Stimulated activated CD4-positive, alpha-beta T cell treated with anti-CD3 and anti-CD28 coated beads, Interleukin-2, amount 100 ng/mL, for 24 hours (primary cell): Measurements from ENCODE around the gene ZNG1F.
"Not testable (repeated sequence)": the region's sequence is repeated elsewhere in the genome, so short reads cannot be mapped to it uniquely, and the experiment has no call there.

Experiments
- DNase-seq, 2 donors: peaks; one replicate each; pipeline ENCODE4 v3.0.0-alpha.2; 2020

The ZNG1F gene

GRCh38 chr9:41189217-41189616, at the start of gene ZNG1F:
Gene ZNG1F, minus strand, starts transcription at chr9:41189317. Its CDS starts 59 bp downstream, at chr9:41189258.
- not testable (repeated sequence) for DNase-seq

DNA sequence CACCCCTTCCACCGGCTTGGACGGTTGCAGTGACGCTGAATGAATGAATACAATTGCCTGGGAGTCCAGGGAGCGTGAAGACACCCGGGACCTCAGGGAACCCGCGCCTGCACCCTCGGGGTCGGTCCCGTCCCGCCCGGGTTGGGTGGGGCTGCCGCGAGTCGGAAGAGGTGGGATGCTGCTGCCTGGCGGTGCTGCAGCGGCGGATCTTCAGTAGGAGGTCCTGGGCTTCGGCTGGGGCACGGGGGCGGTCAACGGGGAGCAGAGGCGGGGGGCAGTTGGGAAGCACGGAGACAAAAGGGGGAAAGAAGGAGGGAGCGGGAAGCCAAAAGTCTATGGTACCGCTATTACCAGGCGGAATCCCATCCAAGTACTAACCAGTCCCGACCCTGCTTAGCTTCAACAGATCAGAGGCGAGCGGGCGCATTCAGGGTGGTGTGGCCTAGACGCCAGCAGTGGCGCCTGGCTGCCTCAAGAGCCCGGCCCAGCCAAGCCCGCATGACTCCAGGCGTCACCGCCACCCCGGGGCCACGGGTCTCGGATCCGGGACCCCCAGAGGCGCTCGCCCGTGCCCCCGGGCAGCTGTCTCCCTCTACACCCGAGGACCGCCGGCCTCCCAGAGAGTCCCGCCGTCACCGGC, 48.1 kb upstream of the ZNG1F start:
- peak; percentile 30 to 60 for DNase-seq

DNA sequence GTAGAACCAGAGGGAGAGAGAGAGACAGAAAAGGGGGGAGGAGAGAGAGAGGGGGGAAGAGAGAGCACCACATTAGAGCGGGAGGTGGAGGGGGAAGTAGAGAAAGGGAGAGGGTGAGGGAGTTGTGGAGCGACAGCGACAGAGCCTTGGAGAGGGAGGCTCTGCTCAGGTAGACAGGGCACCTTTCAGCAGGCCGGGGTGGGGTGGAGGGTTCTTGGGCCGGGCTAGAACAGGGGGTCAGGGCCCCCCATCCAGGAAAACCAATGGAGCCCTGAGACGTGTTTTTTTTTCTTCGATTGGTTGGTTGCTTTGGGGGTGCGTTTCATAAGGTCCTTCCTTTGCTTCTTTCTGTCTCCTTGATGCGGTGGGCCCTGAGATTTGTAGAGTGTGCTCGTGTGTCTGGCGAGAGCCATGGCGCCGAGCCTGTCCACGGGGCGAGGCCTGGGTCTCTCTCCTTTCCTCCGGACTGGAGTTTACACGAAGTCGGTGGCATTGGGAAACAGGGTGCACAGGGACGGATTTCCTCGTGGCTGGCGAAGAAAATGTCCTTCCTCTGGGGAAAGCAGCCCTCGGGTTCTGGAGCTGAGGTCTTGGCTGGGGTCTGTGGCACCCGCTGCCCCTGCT, 47.5 kb upstream of the ZNG1F start:
- not testable (repeated sequence) for DNase-seq

DNA sequence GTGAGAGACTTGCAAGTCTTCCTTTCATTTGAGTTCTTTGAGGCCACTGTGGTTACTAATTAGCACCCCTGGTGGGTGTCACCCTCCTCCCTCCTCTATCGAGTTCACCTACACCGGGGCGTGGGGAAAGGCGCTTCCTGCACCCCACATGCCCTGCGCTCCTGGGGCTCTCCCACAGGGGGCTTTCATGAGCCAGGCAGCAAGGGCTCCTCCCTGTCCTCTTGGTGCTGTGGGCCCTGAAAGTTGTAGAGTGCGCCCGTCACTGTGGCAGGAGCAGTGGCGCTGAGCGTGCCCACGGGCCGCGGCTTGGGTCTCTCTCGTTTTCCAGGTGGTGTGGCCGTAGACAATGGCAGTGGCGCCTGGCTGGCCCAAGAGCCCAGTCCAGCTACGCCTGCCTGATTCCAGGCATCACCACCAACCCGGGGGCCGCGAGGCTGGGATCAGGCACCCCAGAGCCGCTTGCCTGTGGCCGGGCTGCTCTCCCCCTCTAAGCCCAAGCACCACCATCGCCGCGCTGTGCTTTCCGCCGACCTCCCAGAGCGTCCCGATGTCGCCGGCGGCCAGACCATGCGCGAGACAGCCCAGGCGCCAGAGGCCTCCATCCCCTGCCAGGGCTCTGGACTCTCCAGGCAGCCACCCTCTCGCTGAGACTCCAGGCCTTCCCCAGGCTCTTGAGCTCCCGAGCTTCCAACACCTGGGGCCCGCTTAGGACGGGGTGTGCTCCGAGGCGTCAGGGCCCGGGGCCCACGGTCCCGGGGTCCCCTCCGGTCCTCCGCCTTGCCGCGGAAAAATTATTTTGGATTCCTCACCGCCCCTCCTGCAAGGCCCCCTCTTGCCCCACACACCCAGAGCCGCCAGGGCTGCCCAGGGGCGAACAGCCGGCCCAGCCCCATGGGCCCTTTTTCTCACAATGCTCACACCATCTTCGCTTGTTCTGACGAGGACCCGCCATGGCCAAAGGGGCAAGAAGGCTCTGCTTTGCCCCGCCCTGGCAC, 46.0 kb upstream of the ZNG1F start:
- DNase-seq: peak; percentile 32 to 42

GRCh38 chr9:41234221-41234620, 45.1 kb upstream of the ZNG1F start:
- DNase-seq: not testable (repeated sequence)

DNA sequence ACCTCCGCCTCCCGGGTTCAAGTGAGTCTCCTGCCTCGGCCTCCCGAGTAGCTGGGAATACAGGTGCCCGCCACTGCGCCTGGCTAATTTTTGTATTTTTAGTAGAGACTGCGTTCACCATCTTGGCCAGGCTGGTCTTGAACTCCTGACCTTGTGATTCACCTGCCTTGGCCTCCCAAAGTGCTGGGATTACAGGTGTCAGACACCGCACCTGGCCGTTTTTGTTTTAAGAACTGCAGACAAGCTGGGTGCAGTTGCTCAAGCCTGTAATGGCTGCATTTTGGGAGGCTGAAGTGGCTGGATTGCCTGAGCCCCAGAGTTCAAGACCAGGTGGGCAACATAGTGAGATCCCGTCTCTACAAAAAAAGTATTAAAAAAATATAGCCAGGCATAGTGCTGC, 43.2 kb upstream of the ZNG1F start:
- DNase-seq: not testable (repeated sequence)

GRCh38 chr9:41230418-41230817, 41.3 kb upstream of the ZNG1F start:
- DNase-seq: not testable (repeated sequence)

DNA sequence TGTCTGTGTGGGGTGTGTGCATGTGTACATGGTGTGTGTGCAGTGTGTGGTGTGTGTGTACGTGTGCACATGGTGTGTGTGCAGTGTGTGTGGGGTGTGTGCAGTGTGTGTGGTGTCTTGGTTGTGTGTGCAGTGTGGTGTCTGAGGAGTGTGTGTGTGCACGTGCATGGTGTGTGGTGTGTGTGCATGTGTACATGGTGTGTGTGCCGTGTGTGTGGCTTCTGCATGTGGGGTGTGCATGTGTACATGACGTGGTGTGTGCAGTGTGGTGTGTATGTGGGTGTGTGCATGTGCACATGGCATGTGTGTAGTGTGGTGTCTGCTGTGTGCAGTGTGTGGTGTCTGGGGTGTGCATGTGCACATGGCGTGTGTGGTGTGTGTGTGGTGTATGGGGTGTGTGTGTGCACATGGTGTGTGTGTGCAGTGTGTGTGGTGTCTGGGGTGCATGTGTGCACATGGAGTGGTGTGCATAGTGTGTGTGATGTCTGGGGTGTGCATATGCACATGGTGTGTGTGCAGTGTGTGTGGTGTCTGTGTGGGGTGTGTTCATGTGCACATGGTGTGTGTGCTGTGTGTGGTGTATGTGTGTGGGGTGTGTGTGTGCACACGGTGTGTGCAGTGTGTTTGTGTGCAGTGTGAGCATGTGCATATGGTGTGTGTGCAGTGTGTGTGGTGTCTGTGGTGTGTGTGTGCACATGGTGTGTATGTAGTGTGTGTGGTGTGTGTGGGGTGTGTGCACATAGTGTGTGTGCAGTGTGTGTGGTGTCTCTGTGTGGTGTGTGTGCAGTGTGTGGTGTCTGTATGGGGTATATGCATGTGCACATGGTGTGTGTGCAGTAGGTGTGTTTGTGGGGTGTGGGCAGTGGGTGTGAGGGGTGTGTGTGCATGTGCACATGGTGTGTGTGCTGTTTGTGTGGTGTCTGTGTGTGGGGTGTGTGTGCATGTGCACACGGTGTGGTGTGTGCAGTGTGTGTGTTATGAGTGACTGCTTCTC, 40.6 kb upstream of the ZNG1F start:
- peak in 1 of 2 donors; percentile 18 for DNase-seq

- not testable (repeated sequence) for DNase-seq
These were observed 30.7 kb upstream of the ZNG1F start for GRCh38 chr9:41219831-41220230.

DNA sequence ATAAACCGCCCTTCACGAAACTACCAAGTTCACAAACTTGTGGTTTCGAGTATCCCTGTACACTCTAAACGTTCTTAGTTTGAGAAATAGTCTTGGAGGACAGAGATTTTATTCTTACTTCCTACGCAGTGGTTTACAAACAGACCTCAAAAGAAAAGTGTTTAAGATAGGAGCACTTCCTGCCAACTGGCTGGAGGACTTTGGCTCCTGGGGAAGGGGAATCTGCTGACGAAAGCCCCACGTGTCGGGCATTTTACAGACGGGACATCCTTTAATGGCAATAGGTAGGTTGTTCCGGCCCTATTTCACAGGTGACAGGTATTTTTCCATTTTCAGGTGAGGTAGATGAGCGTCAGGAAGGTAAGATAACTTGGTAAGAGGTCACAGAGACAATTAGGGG, 678 bp downstream of the ZNG1F start:
- DNase-seq: not testable (repeated sequence)

DNA sequence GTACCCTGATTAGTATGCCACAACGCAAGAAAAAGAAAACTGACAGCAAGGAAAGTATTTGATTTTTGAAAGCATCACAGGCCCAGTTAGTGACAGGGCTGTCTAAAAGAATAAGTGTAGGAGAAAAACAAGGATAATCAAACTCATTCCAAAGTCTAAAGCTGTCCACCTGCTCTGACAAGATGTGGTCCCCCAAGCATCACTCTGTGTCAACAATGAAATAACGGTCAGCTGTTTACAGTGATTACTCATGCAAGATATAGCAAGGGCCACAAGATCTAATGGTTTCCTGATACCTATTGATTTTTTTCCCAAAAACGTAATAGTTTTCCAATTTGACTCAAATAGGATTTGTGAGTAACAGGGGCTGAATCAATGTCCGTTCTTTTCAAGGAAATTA, 14.1 kb downstream of the ZNG1F start:
- DNase-seq: not testable (repeated sequence)

DNA sequence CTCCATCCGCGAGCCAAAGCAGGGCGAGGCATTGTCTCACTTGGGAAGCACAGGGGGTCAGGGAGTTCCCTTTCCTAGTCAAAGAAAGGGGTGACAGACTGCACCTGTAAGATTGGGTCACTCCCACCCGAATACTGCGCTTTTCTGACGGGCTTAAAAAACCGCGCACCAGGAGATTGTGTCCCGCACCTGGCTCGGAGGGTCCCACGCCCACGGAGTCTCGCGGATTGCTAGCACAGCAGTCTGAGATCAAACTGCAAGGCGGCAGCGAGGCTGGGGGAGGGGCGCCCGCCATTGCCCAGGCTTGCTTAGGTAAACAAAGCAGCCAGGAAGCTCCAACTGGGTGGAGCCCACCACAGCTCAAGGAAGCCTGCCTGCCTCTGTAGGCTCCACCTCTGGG, 39.0 kb downstream of the ZNG1F start:
- DNase-seq: not testable (repeated sequence)

GRCh38 chr9:41141878-41142277, 47.2 kb downstream of the ZNG1F start:
- DNase-seq: not testable (repeated sequence)

GRCh38 chr9:41128581-41128980, 60.5 kb downstream of the ZNG1F start, which contains the start of gene FOXD4L6:
Gene FOXD4L6, minus strand, starts transcription at chr9:41128681. Its CDS starts 298 bp downstream, at chr9:41128383.
- DNase-seq: not testable (repeated sequence)

DNA sequence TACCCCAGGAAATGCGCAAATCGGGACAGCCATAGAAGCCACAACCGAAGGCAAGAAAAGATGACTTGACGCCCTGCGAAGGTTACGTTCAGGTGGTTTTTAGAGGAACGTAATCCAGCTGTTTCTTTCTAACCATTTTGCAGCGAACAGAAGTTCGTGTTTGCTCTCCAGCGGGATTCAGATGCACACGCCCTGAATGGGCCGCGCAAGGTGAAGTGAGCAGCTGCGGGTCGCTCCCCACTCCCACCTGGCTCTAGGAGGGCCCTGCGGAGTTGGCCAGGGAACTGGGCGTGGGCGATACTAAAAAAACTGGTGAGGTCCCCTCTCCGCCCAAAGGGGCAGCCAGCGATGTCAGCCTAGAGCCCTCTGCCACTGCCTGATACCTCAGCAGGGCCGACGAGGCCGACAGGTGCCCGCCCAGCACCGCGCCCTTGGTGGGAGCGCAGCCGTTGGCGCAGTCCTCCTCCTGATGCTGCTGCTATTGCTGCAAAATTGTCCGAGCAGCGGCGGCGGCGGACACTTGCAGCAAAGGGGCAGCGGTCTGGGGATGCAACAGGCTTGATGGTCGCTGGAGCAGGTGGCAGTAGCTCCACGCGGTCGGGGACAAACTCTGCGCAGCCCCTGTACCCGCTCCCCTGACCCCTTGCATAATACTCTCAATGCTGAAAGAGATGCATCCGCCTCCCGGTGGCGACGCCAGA, 62.2 kb downstream of the ZNG1F start:
- not testable (repeated sequence) for DNase-seq

GRCh38 chr9:41125936-41126335, 63.2 kb downstream of the ZNG1F start:
- DNase-seq: not testable (repeated sequence)

GRCh38 chr9:41125109-41125658, 63.9 kb downstream of the ZNG1F start:
- not testable (repeated sequence) for DNase-seq

- DNase-seq: not testable (repeated sequence)
These were observed 64.6 kb downstream of the ZNG1F start for GRCh38 chr9:41124250-41125108.

DNA sequence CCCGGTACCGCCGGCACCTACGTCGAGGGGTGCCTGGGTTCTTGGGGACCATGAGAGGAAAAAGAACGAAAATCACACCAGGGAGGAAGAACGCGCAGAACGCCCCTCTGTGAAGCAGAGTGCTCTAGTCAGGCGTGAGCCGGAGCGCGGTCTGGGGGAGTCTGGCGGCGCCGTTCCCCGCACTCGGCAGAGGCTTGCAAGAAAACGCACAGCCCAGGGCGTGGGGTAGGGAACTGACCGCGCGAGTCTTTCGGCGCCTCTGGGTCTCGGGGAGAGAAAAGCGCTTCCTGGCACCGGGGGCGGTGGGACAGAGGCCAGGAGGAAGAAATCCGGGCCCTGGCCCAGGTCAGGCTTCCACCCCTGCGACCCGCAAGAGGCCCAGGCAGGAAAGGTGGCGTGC, 65.3 kb downstream of the ZNG1F start:
- not testable (repeated sequence) for DNase-seq

DNA sequence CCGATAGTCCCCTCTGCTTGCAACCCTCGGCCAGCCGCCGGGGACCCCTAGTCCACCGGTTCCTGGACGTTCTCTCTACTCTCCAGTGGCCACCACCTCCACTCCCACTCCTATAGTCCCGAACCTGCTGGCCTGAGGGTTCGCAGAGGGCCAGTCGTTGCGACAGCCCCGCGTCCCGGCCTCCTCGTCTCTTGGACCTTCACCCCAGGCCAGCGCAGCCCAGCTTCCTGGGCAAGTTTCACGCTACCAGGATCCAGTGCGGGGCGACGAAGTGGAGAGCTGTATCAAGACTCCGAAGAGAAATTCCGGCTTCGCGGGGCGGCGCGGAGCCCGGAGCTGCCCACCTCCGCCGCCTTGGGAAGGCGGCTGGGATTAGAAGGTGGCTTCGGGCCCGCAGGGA, 65.7 kb downstream of the ZNG1F start:
- not testable (repeated sequence) for DNase-seq
